Osteocyte (in vitro differentiated cells): ENCODE data around the gene C1orf35. TPM values are rescaled to one million over a fixed set of nuclear protein-coding genes. Genes with fewer than 3 reads are reported as not detected.

Source experiments
- DNase-seq: peaks from one replicate; pipeline ENCODE4 v3.0.0; 2021; ENCODE audit warnings: mixed read lengths; ENCODE audit not compliant: unreplicated experiment; ENCODE audit errors: extremely low spot score
- H3K27ac Mint-ChIP-seq: one replicate; pipeline ENCODE4 v1.8.0; 2021; ENCODE audit warnings: mild to moderate bottlenecking, mixed read lengths; ENCODE audit not compliant: unreplicated experiment
- H3K27me3 Mint-ChIP-seq: one replicate; pipeline ENCODE4 v1.8.0; 2021; ENCODE audit warnings: mixed read lengths; ENCODE audit not compliant: unreplicated experiment
- H3K36me3 Mint-ChIP-seq: one replicate; pipeline ENCODE4 v1.8.0; 2021; ENCODE audit warnings: mixed read lengths; ENCODE audit not compliant: unreplicated experiment
- H3K4me1 Mint-ChIP-seq: one replicate; pipeline ENCODE4 v1.8.0; 2021; ENCODE audit warnings: mixed read lengths; ENCODE audit not compliant: unreplicated experiment
- H3K4me3 Mint-ChIP-seq: one replicate; pipeline ENCODE4 v1.8.0; 2021; ENCODE audit warnings: mild to moderate bottlenecking, moderate library complexity, mixed read lengths; ENCODE audit not compliant: unreplicated experiment
- H3K9me3 Mint-ChIP-seq: one replicate; pipeline ENCODE4 v1.8.0; 2021; ENCODE audit warnings: mixed read lengths; ENCODE audit not compliant: unreplicated experiment
- CTCF ChIP-seq: fragments of 200-600 bp; sonication (generic); IDR thresholded peaks from 2 replicates; pipeline ENCODE4 v1.5.0; 2021; ENCODE audit warnings: antibody characterized with exemption, mild to moderate bottlenecking, moderate library complexity
- total RNA-seq: library from RNA; stranded (reverse); gene quantifications from 2 replicates; pipeline ENCODE4 v1.2.1, GENCODE V29; 2021

C1orf35 gene
- total RNA-seq, 1 donor from 2014 or later: 13.6 TPM

- DNase-seq: no peak
- Mint-ChIP-seq H3K27me3 (peaks cover 49% of the 10 kb centered on the region), H3K27ac (no peak overlapping the region), H3K36me3 (no peaks in the 10 kb centered on the region), H3K9me3 (peaks cover 3% of the 10 kb centered on the region), H3K4me1 (no peaks in the 10 kb centered on the region), H3K4me3 (no peak overlapping the region)
- no peak for TF ChIP-seq CTCF
These were observed 19.9 kb upstream of the C1orf35 start for GRCh38 chr1:228122921-228123441.

GRCh38 chr1:228120857-228121489 lies 17.8 kb upstream of the C1orf35 start:
- no peak overlapping the region for H3K27ac Mint-ChIP-seq
- no peaks in the 10 kb centered on the region for H3K36me3 Mint-ChIP-seq
- peaks cover 9% of the 10 kb centered on the region for H3K9me3 Mint-ChIP-seq
- no peak for DNase-seq
- H3K4me1 Mint-ChIP-seq: no peaks in the 10 kb centered on the region
- no peak for TF ChIP-seq CTCF
- H3K27me3 Mint-ChIP-seq: peaks cover 37% of the 10 kb centered on the region
- no peak overlapping the region for H3K4me3 Mint-ChIP-seq

GRCh38 chr1:228120351-228120750 lies 17.2 kb upstream of the C1orf35 start:
- Mint-ChIP-seq H3K27ac (no peak overlapping the region), H3K27me3 (peaks cover 37% of the 10 kb centered on the region)
- no peak for TF ChIP-seq CTCF

GRCh38 chr1:228118040-228118439 lies 14.9 kb upstream of the C1orf35 start:
- Mint-ChIP-seq H3K36me3 (no peaks in the 10 kb centered on the region), H3K27me3 (peaks cover 18% of the 10 kb centered on the region)

More at GRCh38 chr1:228120351-228120750, 17.2 kb upstream of the C1orf35 start:
- no peak for DNase-seq
- no peaks in the 10 kb centered on the region for H3K36me3 Mint-ChIP-seq
- H3K4me3 Mint-ChIP-seq: no peak overlapping the region
- H3K9me3 Mint-ChIP-seq: peaks cover 9% of the 10 kb centered on the region
- no peaks in the 10 kb centered on the region for H3K4me1 Mint-ChIP-seq

More at GRCh38 chr1:228118040-228118439, 14.9 kb upstream of the C1orf35 start:
- Mint-ChIP-seq H3K4me1 (no peaks in the 10 kb centered on the region), H3K4me3 (no peak overlapping the region), H3K27ac (no peak overlapping the region), H3K9me3 (peaks cover 9% of the 10 kb centered on the region)
- no peak for DNase-seq
- TF ChIP-seq CTCF: no peak
